ENCODE data around the gene GRIK1.

DNA sequence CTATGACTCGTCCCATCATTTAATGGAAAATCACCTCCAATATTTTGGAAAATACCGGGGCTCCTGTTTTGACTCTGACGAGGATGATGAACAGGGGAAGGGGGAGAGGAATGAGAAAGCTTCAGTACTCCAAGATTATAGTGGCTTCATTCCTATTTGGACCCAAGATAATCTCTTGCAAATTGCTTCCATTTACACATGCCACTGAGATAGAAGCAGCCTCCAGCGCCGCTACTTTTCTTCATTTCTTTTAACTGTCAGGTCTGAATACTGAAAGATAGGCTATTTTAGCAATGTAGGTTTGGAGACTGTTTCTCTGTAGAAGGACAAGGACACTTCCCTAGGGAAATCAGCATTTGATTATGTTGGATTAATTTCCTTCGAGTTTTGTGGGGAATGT is 565 bp upstream of the GRIK1 start:
- TF ChIP-seq, protein P1, sequence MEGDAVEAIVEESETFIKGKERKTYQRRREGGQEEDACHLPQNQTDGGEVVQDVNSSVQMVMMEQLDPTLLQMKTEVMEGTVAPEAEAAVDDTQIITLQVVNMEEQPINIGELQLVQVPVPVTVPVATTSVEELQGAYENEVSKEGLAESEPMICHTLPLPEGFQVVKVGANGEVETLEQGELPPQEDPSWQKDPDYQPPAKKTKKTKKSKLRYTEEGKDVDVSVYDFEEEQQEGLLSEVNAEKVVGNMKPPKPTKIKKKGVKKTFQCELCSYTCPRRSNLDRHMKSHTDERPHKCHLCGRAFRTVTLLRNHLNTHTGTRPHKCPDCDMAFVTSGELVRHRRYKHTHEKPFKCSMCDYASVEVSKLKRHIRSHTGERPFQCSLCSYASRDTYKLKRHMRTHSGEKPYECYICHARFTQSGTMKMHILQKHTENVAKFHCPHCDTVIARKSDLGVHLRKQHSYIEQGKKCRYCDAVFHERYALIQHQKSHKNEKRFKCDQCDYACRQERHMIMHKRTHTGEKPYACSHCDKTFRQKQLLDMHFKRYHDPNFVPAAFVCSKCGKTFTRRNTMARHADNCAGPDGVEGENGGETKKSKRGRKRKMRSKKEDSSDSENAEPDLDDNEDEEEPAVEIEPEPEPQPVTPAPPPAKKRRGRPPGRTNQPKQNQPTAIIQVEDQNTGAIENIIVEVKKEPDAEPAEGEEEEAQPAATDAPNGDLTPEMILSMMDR (IDR thresholded peaks at IDR 0.05; ENCODE audit: low read depth, low read length, poor library complexity, severe bottlenecking), result no peak
- TF ChIP-seq EZH2phosphoT487 (IDR thresholded peaks at IDR 0.05; ENCODE audit: borderline replicate concordance, low read length), result no peak

Measured in DOHH2 (cell line).